ENCODE data around the gene ENTR1. TPM values are rescaled to one million over a fixed set of nuclear protein-coding genes. Genes with fewer than 3 reads are reported as not detected.

Gene ENTR1
- total RNA-seq, 1 donor from 2014 or later: 57.9 TPM

- H3K9me3 Mint-ChIP-seq (ENCODE audit: unreplicated experiment): no peaks in the 10 kb centered on the region
- H3K36me3 Mint-ChIP-seq (ENCODE audit: unreplicated experiment): peaks cover 2% of the 10 kb centered on the region
- H3K27ac Mint-ChIP-seq (ENCODE audit: unreplicated experiment): no peak overlapping the region
- no peak overlapping the region for H3K4me3 Mint-ChIP-seq (ENCODE audit: unreplicated experiment)
- TF ChIP-seq CTCF (IDR thresholded peaks at IDR 0.05): no peak
- H3K27me3 Mint-ChIP-seq (ENCODE audit: unreplicated experiment): no peaks in the 10 kb centered on the region
- peaks cover 16% of the 10 kb centered on the region for H3K4me1 Mint-ChIP-seq (ENCODE audit: unreplicated experiment)
- DNase-seq (ENCODE audit: extremely low spot score, unreplicated experiment): no peak
Measured at GRCh38 chr9:136376457-136376856, 34.0 kb downstream of the ENTR1 start.

GRCh38 chr9:136375096-136375495, 35.3 kb downstream of the ENTR1 start:
- Mint-ChIP-seq H3K36me3 (ENCODE audit: unreplicated experiment) (no peaks in the 10 kb centered on the region), H3K4me1 (ENCODE audit: unreplicated experiment) (peaks cover 16% of the 10 kb centered on the region), H3K4me3 (ENCODE audit: unreplicated experiment) (no peak overlapping the region), H3K27me3 (ENCODE audit: unreplicated experiment) (no peaks in the 10 kb centered on the region), H3K27ac (ENCODE audit: unreplicated experiment) (no peak overlapping the region), H3K9me3 (ENCODE audit: unreplicated experiment) (no peaks in the 10 kb centered on the region)
- DNase-seq (ENCODE audit: extremely low spot score, unreplicated experiment): no peak
- no peak for TF ChIP-seq CTCF (IDR thresholded peaks at IDR 0.05)

DNA sequence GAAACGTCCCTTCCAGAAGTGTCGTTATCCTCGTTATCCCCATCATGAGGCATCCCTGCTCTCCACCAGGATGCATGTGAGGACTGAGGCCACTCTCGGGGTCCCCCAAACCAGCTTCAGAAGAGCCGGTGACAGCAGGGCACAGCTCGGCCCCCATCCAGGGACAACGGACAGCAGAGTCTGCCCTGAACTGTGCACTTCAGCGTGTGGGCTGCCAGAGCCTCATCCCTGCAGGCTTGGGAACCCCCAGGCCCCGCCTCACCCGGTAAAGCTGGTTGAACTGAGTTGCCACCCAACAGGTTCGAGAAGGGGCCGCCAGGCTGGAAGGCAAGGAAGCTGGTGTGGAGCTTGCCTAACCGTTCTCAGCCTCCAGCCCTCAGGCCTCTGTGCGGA, 36.2 kb downstream of the ENTR1 start:
- H3K27ac Mint-ChIP-seq (ENCODE audit: unreplicated experiment): no peak overlapping the region
- H3K4me3 Mint-ChIP-seq (ENCODE audit: unreplicated experiment): no peak overlapping the region
- no peak for DNase-seq (ENCODE audit: extremely low spot score, unreplicated experiment)
- no peaks in the 10 kb centered on the region for H3K36me3 Mint-ChIP-seq (ENCODE audit: unreplicated experiment)
- no peaks in the 10 kb centered on the region for H3K9me3 Mint-ChIP-seq (ENCODE audit: unreplicated experiment)
- no peak for TF ChIP-seq CTCF (IDR thresholded peaks at IDR 0.05)
- H3K27me3 Mint-ChIP-seq (ENCODE audit: unreplicated experiment): no peaks in the 10 kb centered on the region
- H3K4me1 Mint-ChIP-seq (ENCODE audit: unreplicated experiment): peaks cover 16% of the 10 kb centered on the region

- Mint-ChIP-seq H3K36me3 (ENCODE audit: unreplicated experiment) (no peaks in the 10 kb centered on the region), H3K27ac (ENCODE audit: unreplicated experiment) (peak within 1 kb of the TSS; percentile 85), H3K9me3 (ENCODE audit: unreplicated experiment) (no peaks in the 10 kb centered on the region), H3K4me1 (ENCODE audit: unreplicated experiment) (peaks cover 16% of the 10 kb centered on the region), H3K27me3 (ENCODE audit: unreplicated experiment) (no peaks in the 10 kb centered on the region), H3K4me3 (ENCODE audit: unreplicated experiment) (no peak within 1 kb of the TSS)
- no peak for DNase-seq (ENCODE audit: extremely low spot score, unreplicated experiment)
- TF ChIP-seq CTCF (IDR thresholded peaks at IDR 0.05): no peak
Measured at GRCh38 chr9:136373300-136374182, 36.9 kb downstream of the ENTR1 start, which contains the start of gene CARD9. TSS of gene CARD9 (minus strand) at chr9:136373669. CDS start at chr9:136372078, 1,591 bp downstream.

GRCh38 chr9:136372561-136373299, 37.7 kb downstream of the ENTR1 start:
- peak overlapping the region; percentile 85 for H3K27ac Mint-ChIP-seq (ENCODE audit: unreplicated experiment)
- H3K27me3 Mint-ChIP-seq (ENCODE audit: unreplicated experiment): no peaks in the 10 kb centered on the region
- peak; percentile 41 for TF ChIP-seq CTCF (IDR thresholded peaks at IDR 0.05)
- H3K9me3 Mint-ChIP-seq (ENCODE audit: unreplicated experiment): no peaks in the 10 kb centered on the region
- no peaks in the 10 kb centered on the region for H3K36me3 Mint-ChIP-seq (ENCODE audit: unreplicated experiment)
- H3K4me3 Mint-ChIP-seq (ENCODE audit: unreplicated experiment): no peak overlapping the region
- H3K4me1 Mint-ChIP-seq (ENCODE audit: unreplicated experiment): peaks cover 16% of the 10 kb centered on the region
- DNase-seq (ENCODE audit: extremely low spot score, unreplicated experiment): no peak
